Coronary artery (tissue), 2 donors: ENCODE data around the gene CNN3.

Experiments used
- DNase-seq: peaks from one replicate; pipeline ENCODE4 v3.0.0-alpha.2; 2017; ENCODE audit warnings: low spot score
- H3K27ac ChIP-seq, 2 donors: fragments of 200-600 bp; sonication (generic); one replicate each; pipeline ENCODE4 v1.5.1; 2016 to 2019
- H3K4me3 ChIP-seq: fragments of 200-600 bp; sonication (generic); 2 replicates; pipeline ENCODE4 v1.5.1; 2016; ENCODE audit warnings: mild to moderate bottlenecking, moderate library complexity
- TF ChIP-seq, protein P1 (sequence below): fragments of 200-600 bp; sonication (generic); IDR thresholded peaks from one replicate; pipeline ENCODE4 v1.5.1; 2019; ENCODE audit warnings: antibody characterized with exemption

CNN3 gene

GRCh38 chr1:94966033-94966432 is 39.1 kb upstream of the CNN3 start:
- TF ChIP-seq, protein P1, sequence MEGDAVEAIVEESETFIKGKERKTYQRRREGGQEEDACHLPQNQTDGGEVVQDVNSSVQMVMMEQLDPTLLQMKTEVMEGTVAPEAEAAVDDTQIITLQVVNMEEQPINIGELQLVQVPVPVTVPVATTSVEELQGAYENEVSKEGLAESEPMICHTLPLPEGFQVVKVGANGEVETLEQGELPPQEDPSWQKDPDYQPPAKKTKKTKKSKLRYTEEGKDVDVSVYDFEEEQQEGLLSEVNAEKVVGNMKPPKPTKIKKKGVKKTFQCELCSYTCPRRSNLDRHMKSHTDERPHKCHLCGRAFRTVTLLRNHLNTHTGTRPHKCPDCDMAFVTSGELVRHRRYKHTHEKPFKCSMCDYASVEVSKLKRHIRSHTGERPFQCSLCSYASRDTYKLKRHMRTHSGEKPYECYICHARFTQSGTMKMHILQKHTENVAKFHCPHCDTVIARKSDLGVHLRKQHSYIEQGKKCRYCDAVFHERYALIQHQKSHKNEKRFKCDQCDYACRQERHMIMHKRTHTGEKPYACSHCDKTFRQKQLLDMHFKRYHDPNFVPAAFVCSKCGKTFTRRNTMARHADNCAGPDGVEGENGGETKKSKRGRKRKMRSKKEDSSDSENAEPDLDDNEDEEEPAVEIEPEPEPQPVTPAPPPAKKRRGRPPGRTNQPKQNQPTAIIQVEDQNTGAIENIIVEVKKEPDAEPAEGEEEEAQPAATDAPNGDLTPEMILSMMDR, result no peak
- no peak for DNase-seq
- no peak overlapping the region for H3K4me3 ChIP-seq
- no peak overlapping the region for H3K27ac ChIP-seq

DNA sequence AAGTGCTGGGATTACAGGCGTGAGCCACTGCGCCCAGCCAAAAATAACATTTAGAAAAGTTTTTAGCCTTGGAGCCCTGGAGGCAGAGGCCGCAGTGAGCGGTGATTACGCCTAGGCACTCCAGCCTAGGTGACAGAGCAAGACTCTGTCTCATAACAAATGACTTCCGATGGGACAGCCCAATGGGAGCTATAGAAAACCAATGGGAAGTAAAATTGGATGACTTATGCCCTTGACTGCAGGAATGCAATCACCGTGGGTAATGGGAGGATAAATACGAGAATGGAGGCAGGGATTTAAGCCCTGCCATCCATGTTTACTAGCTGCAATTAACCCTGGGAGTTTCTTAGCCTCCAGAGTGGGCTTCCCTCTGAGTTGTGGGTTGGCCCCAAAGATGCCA is 37.0 kb upstream of the CNN3 start:
- no peak overlapping the region for H3K4me3 ChIP-seq
- no peak for DNase-seq
- TF ChIP-seq, protein P1, result no peak

GRCh38 chr1:94962409-94963265 is 35.7 kb upstream of the CNN3 start:
- H3K27ac ChIP-seq, result peak overlapping the region; percentile 46 to 73
- H3K4me3 ChIP-seq, result peak overlapping the region; percentile 68
- no peak for DNase-seq
- TF ChIP-seq, protein P1, result no peak

More for the DNA sequence above, 37.0 kb upstream of the CNN3 start:
- no peak overlapping the region for H3K27ac ChIP-seq

- Histone ChIP-seq H3K4me3 (no peak overlapping the region), H3K27ac (peak overlapping the region in 1 of 2 donors; percentile 46)
- no peak for DNase-seq
- TF ChIP-seq, protein P1, result no peak
These were observed 35.1 kb upstream of the CNN3 start for GRCh38 chr1:94961988-94962387.

- H3K4me3 ChIP-seq, result no peak overlapping the region
- no peak for DNase-seq
- TF ChIP-seq, protein P1, result no peak
- no peak overlapping the region for H3K27ac ChIP-seq
These were observed 34.7 kb upstream of the CNN3 start for GRCh38 chr1:94961582-94961981.

DNA sequence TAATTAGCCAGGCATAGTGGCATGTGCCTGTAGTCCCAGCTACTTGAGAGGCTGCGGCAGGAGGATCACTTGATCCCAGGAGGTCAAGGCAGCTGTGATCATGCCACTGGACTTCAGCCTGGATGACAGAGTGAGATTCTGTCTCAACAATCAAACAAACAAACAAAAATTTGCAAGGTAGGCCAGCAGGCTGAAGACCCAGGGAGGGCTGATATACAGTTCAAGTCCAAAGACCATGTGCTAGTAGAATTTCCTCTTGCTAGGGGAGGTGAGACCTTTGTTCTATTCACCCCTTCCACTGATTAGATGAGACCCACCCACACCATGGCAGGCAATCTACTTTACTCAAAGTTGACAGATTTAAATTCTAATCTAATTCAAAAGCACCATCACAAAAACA is 31.2 kb upstream of the CNN3 start:
- no peak for DNase-seq
- no peak overlapping the region for H3K4me3 ChIP-seq
- no peak overlapping the region for H3K27ac ChIP-seq
- TF ChIP-seq, protein P1, result no peak
